ENCODE measurements around the gene TGFB3. TPM values are rescaled to one million over a fixed set of nuclear protein-coding genes. Genes with fewer than 3 reads are reported as not detected.

TGFB3 gene
- total RNA-seq, 2 experiments from 2014 or later, result 1.1 to 5.5 TPM

DNA sequence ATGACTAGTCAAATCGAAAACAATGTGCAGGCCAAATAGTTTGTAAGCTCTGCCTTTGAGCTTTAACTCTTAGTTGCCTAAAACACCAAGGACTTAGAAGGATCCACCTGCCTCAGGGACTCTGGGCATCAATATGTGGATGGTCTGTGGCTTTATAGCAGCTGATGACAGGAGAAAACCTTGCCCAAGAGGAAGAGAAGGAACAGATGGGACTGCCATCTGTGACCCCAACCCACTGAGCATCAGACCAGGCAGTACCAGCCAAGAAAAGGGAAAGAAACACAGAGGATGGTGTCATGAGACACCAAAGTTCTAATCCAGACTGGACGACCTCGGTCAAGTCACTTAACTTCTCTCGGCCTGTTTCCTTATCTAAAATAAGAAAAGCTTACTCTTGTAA, 12.7 kb downstream of the TGFB3 start:
- ChIA-PET CTCF (ENCODE audit: unreplicated experiment) (no interaction called here), POLR2A (no interaction called here)
- Histone ChIP-seq H3K9me3 (ENCODE audit: low read length) (no peaks in the 10 kb centered on the region), H3K9me2 (ENCODE audit: insufficient read depth, low read length) (no peaks in the 10 kb centered on the region), H3K27ac (ENCODE audit: low read depth, low read length, poor library complexity, severe bottlenecking) (no peak overlapping the region), H2AFZ (ENCODE audit: low read length) (no peak overlapping the region), H3K79me2 (ENCODE audit: insufficient read depth, low read depth, low read length) (no peaks in the 10 kb centered on the region), H3K4me3 (ENCODE audit: low read depth, low read length, poor library complexity, severe bottlenecking) (no peak overlapping the region), H4K20me1 (ENCODE audit: insufficient read depth, low read length) (no peaks in the 10 kb centered on the region), H3K4me2 (ENCODE audit: low read length) (no peak overlapping the region), H3K36me3 (ENCODE audit: insufficient read depth, low read length) (no peaks in the 10 kb centered on the region), H3K4me1 (ENCODE audit: insufficient read depth, low read length, poor library complexity, severe bottlenecking) (peaks cover 10% of the 10 kb centered on the region)
- intact Hi-C loops (cut with micrococcal nuclease; ENCODE audit: unreplicated experiment), result no loop called here
- no TSS peak for BruUV-seq (replicated peaks)
- TF ChIP-seq, protein P1, sequence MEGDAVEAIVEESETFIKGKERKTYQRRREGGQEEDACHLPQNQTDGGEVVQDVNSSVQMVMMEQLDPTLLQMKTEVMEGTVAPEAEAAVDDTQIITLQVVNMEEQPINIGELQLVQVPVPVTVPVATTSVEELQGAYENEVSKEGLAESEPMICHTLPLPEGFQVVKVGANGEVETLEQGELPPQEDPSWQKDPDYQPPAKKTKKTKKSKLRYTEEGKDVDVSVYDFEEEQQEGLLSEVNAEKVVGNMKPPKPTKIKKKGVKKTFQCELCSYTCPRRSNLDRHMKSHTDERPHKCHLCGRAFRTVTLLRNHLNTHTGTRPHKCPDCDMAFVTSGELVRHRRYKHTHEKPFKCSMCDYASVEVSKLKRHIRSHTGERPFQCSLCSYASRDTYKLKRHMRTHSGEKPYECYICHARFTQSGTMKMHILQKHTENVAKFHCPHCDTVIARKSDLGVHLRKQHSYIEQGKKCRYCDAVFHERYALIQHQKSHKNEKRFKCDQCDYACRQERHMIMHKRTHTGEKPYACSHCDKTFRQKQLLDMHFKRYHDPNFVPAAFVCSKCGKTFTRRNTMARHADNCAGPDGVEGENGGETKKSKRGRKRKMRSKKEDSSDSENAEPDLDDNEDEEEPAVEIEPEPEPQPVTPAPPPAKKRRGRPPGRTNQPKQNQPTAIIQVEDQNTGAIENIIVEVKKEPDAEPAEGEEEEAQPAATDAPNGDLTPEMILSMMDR (conservative IDR thresholded peaks at IDR 0.05; ENCODE audit: low read length), result no peak
- no peak for TF ChIP-seq EZH2phosphoT487 (IDR thresholded peaks at IDR 0.05; ENCODE audit: borderline replicate concordance, low read depth, low read length)
- no peak for DNase-seq (ENCODE audit: low spot score)

DNA sequence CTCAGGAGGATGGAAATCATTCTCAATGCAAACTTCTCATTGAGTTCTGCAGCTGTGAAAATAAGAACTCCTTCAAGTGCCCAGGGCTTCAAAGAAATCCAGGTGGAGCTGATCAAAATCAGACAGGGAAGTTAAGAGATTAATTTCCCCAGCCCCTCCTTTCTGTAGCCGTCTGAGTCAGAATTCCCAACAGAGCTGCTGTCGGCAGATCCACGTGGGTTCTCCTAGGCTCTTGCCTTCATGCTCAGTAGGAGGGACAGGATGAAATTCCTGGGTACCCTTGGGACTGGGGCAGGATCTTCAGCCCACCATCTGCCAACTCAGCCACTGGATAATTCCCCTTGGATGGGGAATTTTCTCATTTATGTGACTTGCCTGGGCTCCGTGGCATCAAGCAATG, 13.3 kb downstream of the TGFB3 start:
- no peak for DNase-seq (ENCODE audit: low spot score)
- H3K4me3 ChIP-seq (ENCODE audit: low read depth, low read length, poor library complexity, severe bottlenecking), result no peak overlapping the region
- no peak overlapping the region for H3K27ac ChIP-seq (ENCODE audit: low read depth, low read length, poor library complexity, severe bottlenecking)
- ChIA-PET POLR2A (no interaction called here), CTCF (ENCODE audit: unreplicated experiment) (no interaction called here)
- H3K9me2 ChIP-seq (ENCODE audit: insufficient read depth, low read length), result no peaks in the 10 kb centered on the region
- H3K79me2 ChIP-seq (ENCODE audit: insufficient read depth, low read depth, low read length), result no peaks in the 10 kb centered on the region
- no peaks in the 10 kb centered on the region for H4K20me1 ChIP-seq (ENCODE audit: insufficient read depth, low read length)
- no peak overlapping the region for H3K4me2 ChIP-seq (ENCODE audit: low read length)
- H3K4me1 ChIP-seq (ENCODE audit: insufficient read depth, low read length, poor library complexity, severe bottlenecking), result peaks cover 10% of the 10 kb centered on the region
- no TSS peak for BruUV-seq (replicated peaks)
- TF ChIP-seq EZH2phosphoT487 (IDR thresholded peaks at IDR 0.05; ENCODE audit: borderline replicate concordance, low read depth, low read length), result no peak
- H3K9me3 ChIP-seq (ENCODE audit: low read length), result no peaks in the 10 kb centered on the region
- no peak overlapping the region for H2AFZ ChIP-seq (ENCODE audit: low read length)
- no peaks in the 10 kb centered on the region for H3K36me3 ChIP-seq (ENCODE audit: insufficient read depth, low read length)
- intact Hi-C loops (cut with micrococcal nuclease; ENCODE audit: unreplicated experiment), result no loop called here

DNA sequence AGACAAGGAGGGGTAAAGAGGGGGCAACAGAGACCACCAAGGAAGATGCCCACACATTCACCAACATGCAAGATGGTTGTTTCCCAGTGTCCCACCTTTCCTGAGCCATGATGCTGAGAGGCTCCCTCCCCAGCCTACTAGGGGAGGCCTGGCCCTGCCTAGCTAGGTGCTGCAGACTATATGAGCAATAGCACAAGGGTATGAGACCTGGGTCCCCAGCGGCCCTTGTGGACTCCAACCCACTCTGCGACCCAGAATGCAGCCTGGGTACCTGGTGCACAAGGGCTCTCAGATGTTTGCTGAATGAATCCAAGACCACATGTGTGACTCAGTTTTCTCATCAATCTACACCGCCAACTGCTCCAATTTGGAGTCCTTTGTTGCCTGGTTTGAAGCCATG, 13.9 kb downstream of the TGFB3 start:
- no peak for DNase-seq (ENCODE audit: low spot score)
- ChIA-PET CTCF (ENCODE audit: unreplicated experiment) (no interaction called here), POLR2A (no interaction called here)
- no TSS peak for BruUV-seq (replicated peaks)
- H3K4me3 ChIP-seq (ENCODE audit: low read depth, low read length, poor library complexity, severe bottlenecking), result no peak overlapping the region
- peaks cover 8% of the 10 kb centered on the region for H3K4me1 ChIP-seq (ENCODE audit: insufficient read depth, low read length, poor library complexity, severe bottlenecking)
- H3K36me3 ChIP-seq (ENCODE audit: insufficient read depth, low read length), result no peaks in the 10 kb centered on the region
- no peaks in the 10 kb centered on the region for H4K20me1 ChIP-seq (ENCODE audit: insufficient read depth, low read length)
- intact Hi-C loops (cut with micrococcal nuclease; ENCODE audit: unreplicated experiment), result no loop called here
- H3K9me3 ChIP-seq (ENCODE audit: low read length), result no peaks in the 10 kb centered on the region
- no peak for TF ChIP-seq EZH2phosphoT487 (IDR thresholded peaks at IDR 0.05; ENCODE audit: borderline replicate concordance, low read depth, low read length)
- TF ChIP-seq, protein P1 (conservative IDR thresholded peaks at IDR 0.05; ENCODE audit: low read length), result no peak
- no peak overlapping the region for H2AFZ ChIP-seq (ENCODE audit: low read length)
- no peak overlapping the region for H3K27ac ChIP-seq (ENCODE audit: low read depth, low read length, poor library complexity, severe bottlenecking)
- no peaks in the 10 kb centered on the region for H3K9me2 ChIP-seq (ENCODE audit: insufficient read depth, low read length)
- no peak overlapping the region for H3K4me2 ChIP-seq (ENCODE audit: low read length)
- H3K79me2 ChIP-seq (ENCODE audit: insufficient read depth, low read depth, low read length), result no peaks in the 10 kb centered on the region
